ENCODE results near the gene SLC2A1.

The SLC2A1 gene

GRCh38 chr1:42960566-42961311 is 2.1 kb upstream of the SLC2A1 start:
- H3K9ac ChIP-seq (ENCODE audit: low read depth in 1 of 2, low read length in 2 of 2) = no peak overlapping the region
- no peak overlapping the region for H3K27ac ChIP-seq (ENCODE audit: low read depth, low read length)

GRCh38 chr1:42960122-42960390 is 1.4 kb upstream of the SLC2A1 start:
- Histone ChIP-seq H3K27ac (ENCODE audit: low read depth, low read length) (no peak overlapping the region), H3K27me3 (ENCODE audit: control insufficient read depth in 1 of 2, insufficient read depth in 2 of 2, low read length in 2 of 2) (peaks cover 13 to 15% of the 10 kb centered on the region in 2 donors), H3K9ac (ENCODE audit: low read depth in 1 of 2, low read length in 2 of 2) (no peak overlapping the region), H3K4me3 (ENCODE audit: low read depth in 1 of 2, low read length in 2 of 2) (no peak overlapping the region), H3K36me3 (ENCODE audit: control insufficient read depth in 1 of 2, insufficient read depth in 2 of 2, low read length in 2 of 2) (no peaks in the 10 kb centered on the region), H3K9me3 (ENCODE audit: control insufficient read depth in 1 of 2, low read length in 2 of 2) (no peaks in the 10 kb centered on the region), H3K4me1 (ENCODE audit: control insufficient read depth in 1 of 2, insufficient read depth in 2 of 2, low read length in 2 of 2) (peaks cover 16 to 19% of the 10 kb centered on the region in 2 donors)

More at GRCh38 chr1:42960566-42961311, 2.1 kb upstream of the SLC2A1 start:
- peaks cover 16 to 23% of the 10 kb centered on the region in 2 donors for H3K4me1 ChIP-seq (ENCODE audit: control insufficient read depth in 1 of 2, insufficient read depth in 2 of 2, low read length in 2 of 2)
- H3K27me3 ChIP-seq (ENCODE audit: control insufficient read depth in 1 of 2, insufficient read depth in 2 of 2, low read length in 2 of 2) = peaks cover 13 to 15% of the 10 kb centered on the region in 2 donors
- H3K36me3 ChIP-seq (ENCODE audit: control insufficient read depth in 1 of 2, insufficient read depth in 2 of 2, low read length in 2 of 2) = no peaks in the 10 kb centered on the region
- no peak overlapping the region for H3K4me3 ChIP-seq (ENCODE audit: low read depth in 1 of 2, low read length in 2 of 2)
- H3K9me3 ChIP-seq (ENCODE audit: control insufficient read depth in 1 of 2, low read length in 2 of 2) = no peaks in the 10 kb centered on the region

- H3K36me3 ChIP-seq (ENCODE audit: control insufficient read depth in 1 of 2, insufficient read depth in 2 of 2, low read length in 2 of 2) = no peaks in the 10 kb centered on the region
- H3K4me1 ChIP-seq (ENCODE audit: control insufficient read depth in 1 of 2, insufficient read depth in 2 of 2, low read length in 2 of 2) = peaks cover 15 to 16% of the 10 kb centered on the region in 2 donors
- H3K4me3 ChIP-seq (ENCODE audit: low read depth in 1 of 2, low read length in 2 of 2) = peak overlapping the region; percentile 79 to 80
- peaks cover 7 to 8% of the 10 kb centered on the region in 2 donors for H3K27me3 ChIP-seq (ENCODE audit: control insufficient read depth in 1 of 2, insufficient read depth in 2 of 2, low read length in 2 of 2)
- peak overlapping the region; percentile 76 for H3K27ac ChIP-seq (ENCODE audit: low read depth, low read length)
- H3K9ac ChIP-seq (ENCODE audit: low read depth in 1 of 2, low read length in 2 of 2) = peak overlapping the region; percentile 40 to 56
- H3K9me3 ChIP-seq (ENCODE audit: control insufficient read depth in 1 of 2, low read length in 2 of 2) = no peaks in the 10 kb centered on the region
These were observed 684 bp downstream of the SLC2A1 start for GRCh38 chr1:42957880-42958487.

- Histone ChIP-seq H3K27ac (ENCODE audit: low read depth, low read length) (peak overlapping the region; percentile 54), H3K4me1 (ENCODE audit: control insufficient read depth in 1 of 2, insufficient read depth in 2 of 2, low read length in 2 of 2) (peaks cover 21 to 22% of the 10 kb centered on the region in 2 donors), H3K4me3 (ENCODE audit: low read depth in 1 of 2, low read length in 2 of 2) (peak overlapping the region; percentile 79 to 80), H3K27me3 (ENCODE audit: control insufficient read depth in 1 of 2, insufficient read depth in 2 of 2, low read length in 2 of 2) (peaks cover 5 to 6% of the 10 kb centered on the region in 2 donors), H3K9ac (ENCODE audit: low read depth in 1 of 2, low read length in 2 of 2) (peak overlapping the region; percentile 40 to 56), H3K9me3 (ENCODE audit: control insufficient read depth in 1 of 2, low read length in 2 of 2) (no peaks in the 10 kb centered on the region), H3K36me3 (ENCODE audit: control insufficient read depth in 1 of 2, insufficient read depth in 2 of 2, low read length in 2 of 2) (no peaks in the 10 kb centered on the region)
These were observed 1.3 kb downstream of the SLC2A1 start for GRCh38 chr1:42957229-42957879.

GRCh38 chr1:42956739-42957138 is 1.9 kb downstream of the SLC2A1 start:
- peak overlapping the region; percentile 79 to 80 for H3K4me3 ChIP-seq (ENCODE audit: low read depth in 1 of 2, low read length in 2 of 2)
- no peaks in the 10 kb centered on the region for H3K9me3 ChIP-seq (ENCODE audit: control insufficient read depth in 1 of 2, low read length in 2 of 2)
- H3K36me3 ChIP-seq (ENCODE audit: control insufficient read depth in 1 of 2, insufficient read depth in 2 of 2, low read length in 2 of 2) = no peaks in the 10 kb centered on the region
- peak overlapping the region in 1 of 2 donors; percentile 56 for H3K9ac ChIP-seq (ENCODE audit: low read depth in 1 of 2, low read length in 2 of 2)
- H3K27ac ChIP-seq (ENCODE audit: low read depth, low read length) = no peak overlapping the region
- peaks cover 3 to 5% of the 10 kb centered on the region in 2 donors for H3K27me3 ChIP-seq (ENCODE audit: control insufficient read depth in 1 of 2, insufficient read depth in 2 of 2, low read length in 2 of 2)
- peaks cover 24 to 26% of the 10 kb centered on the region in 2 donors for H3K4me1 ChIP-seq (ENCODE audit: control insufficient read depth in 1 of 2, insufficient read depth in 2 of 2, low read length in 2 of 2)

- H3K9ac ChIP-seq (ENCODE audit: low read depth in 1 of 2, low read length in 2 of 2) = no peak overlapping the region
- peaks cover 24 to 29% of the 10 kb centered on the region in 2 donors for H3K4me1 ChIP-seq (ENCODE audit: control insufficient read depth in 1 of 2, insufficient read depth in 2 of 2, low read length in 2 of 2)
- H3K36me3 ChIP-seq (ENCODE audit: control insufficient read depth in 1 of 2, insufficient read depth in 2 of 2, low read length in 2 of 2) = no peaks in the 10 kb centered on the region
- no peaks in the 10 kb centered on the region for H3K9me3 ChIP-seq (ENCODE audit: control insufficient read depth in 1 of 2, low read length in 2 of 2)
- no peak overlapping the region for H3K4me3 ChIP-seq (ENCODE audit: low read depth in 1 of 2, low read length in 2 of 2)
- no peak overlapping the region for H3K27ac ChIP-seq (ENCODE audit: low read depth, low read length)
- peaks cover 0 to 3% of the 10 kb centered on the region in 2 donors for H3K27me3 ChIP-seq (ENCODE audit: control insufficient read depth in 1 of 2, insufficient read depth in 2 of 2, low read length in 2 of 2)
These were observed 3.2 kb downstream of the SLC2A1 start for GRCh38 chr1:42955311-42956063.

- H3K27ac ChIP-seq (ENCODE audit: low read depth, low read length) = no peak overlapping the region
- no peaks in the 10 kb centered on the region for H3K9me3 ChIP-seq (ENCODE audit: control insufficient read depth in 1 of 2, low read length in 2 of 2)
- H3K4me1 ChIP-seq (ENCODE audit: control insufficient read depth in 1 of 2, insufficient read depth in 2 of 2, low read length in 2 of 2) = peaks cover 28 to 32% of the 10 kb centered on the region in 2 donors
- H3K27me3 ChIP-seq (ENCODE audit: control insufficient read depth in 1 of 2, insufficient read depth in 2 of 2, low read length in 2 of 2) = no peaks in the 10 kb centered on the region
- H3K4me3 ChIP-seq (ENCODE audit: low read depth in 1 of 2, low read length in 2 of 2) = no peak overlapping the region
- no peak overlapping the region for H3K9ac ChIP-seq (ENCODE audit: low read depth in 1 of 2, low read length in 2 of 2)
- H3K36me3 ChIP-seq (ENCODE audit: control insufficient read depth in 1 of 2, insufficient read depth in 2 of 2, low read length in 2 of 2) = no peaks in the 10 kb centered on the region
These were observed 5.2 kb downstream of the SLC2A1 start for GRCh38 chr1:42953182-42954180.

GRCh38 chr1:42952303-42953001 is 6.2 kb downstream of the SLC2A1 start:
- H3K9ac ChIP-seq (ENCODE audit: low read depth in 1 of 2, low read length in 2 of 2) = no peak overlapping the region
- no peak overlapping the region for H3K4me3 ChIP-seq (ENCODE audit: low read depth in 1 of 2, low read length in 2 of 2)
- H3K4me1 ChIP-seq (ENCODE audit: control insufficient read depth in 1 of 2, insufficient read depth in 2 of 2, low read length in 2 of 2) = peaks cover 28 to 32% of the 10 kb centered on the region in 2 donors
- no peaks in the 10 kb centered on the region for H3K27me3 ChIP-seq (ENCODE audit: control insufficient read depth in 1 of 2, insufficient read depth in 2 of 2, low read length in 2 of 2)
- H3K27ac ChIP-seq (ENCODE audit: low read depth, low read length) = peak overlapping the region; percentile 14
- H3K36me3 ChIP-seq (ENCODE audit: control insufficient read depth in 1 of 2, insufficient read depth in 2 of 2, low read length in 2 of 2) = no peaks in the 10 kb centered on the region
- H3K9me3 ChIP-seq (ENCODE audit: control insufficient read depth in 1 of 2, low read length in 2 of 2) = no peaks in the 10 kb centered on the region

GRCh38 chr1:42951588-42951987 is 7.1 kb downstream of the SLC2A1 start:
- Histone ChIP-seq H3K27me3 (ENCODE audit: control insufficient read depth in 1 of 2, insufficient read depth in 2 of 2, low read length in 2 of 2) (no peaks in the 10 kb centered on the region), H3K9ac (ENCODE audit: low read depth in 1 of 2, low read length in 2 of 2) (no peak overlapping the region), H3K4me1 (ENCODE audit: control insufficient read depth in 1 of 2, insufficient read depth in 2 of 2, low read length in 2 of 2) (peaks cover 21 to 27% of the 10 kb centered on the region in 2 donors), H3K9me3 (ENCODE audit: control insufficient read depth in 1 of 2, low read length in 2 of 2) (no peaks in the 10 kb centered on the region), H3K27ac (ENCODE audit: low read depth, low read length) (no peak overlapping the region), H3K4me3 (ENCODE audit: low read depth in 1 of 2, low read length in 2 of 2) (no peak overlapping the region), H3K36me3 (ENCODE audit: control insufficient read depth in 1 of 2, insufficient read depth in 2 of 2, low read length in 2 of 2) (no peaks in the 10 kb centered on the region)
